GM18873 (cell line): ENCODE data around the gene WDR48.
"Not testable (repeated sequence)": the region's sequence is repeated elsewhere in the genome, so short reads cannot be mapped to it uniquely, and the experiment has no call there.

Experiments used
- ATAC-seq: cut with Tn5 transposase; IDR thresholded peaks from one replicate; pipeline ENCODE4 v1.9.1; 2021; ENCODE audit warnings: mild to moderate bottlenecking, moderate library complexity, moderate number of reproducible peaks; ENCODE audit not compliant: unreplicated experiment, low FRiP score

WDR48 gene

DNA sequence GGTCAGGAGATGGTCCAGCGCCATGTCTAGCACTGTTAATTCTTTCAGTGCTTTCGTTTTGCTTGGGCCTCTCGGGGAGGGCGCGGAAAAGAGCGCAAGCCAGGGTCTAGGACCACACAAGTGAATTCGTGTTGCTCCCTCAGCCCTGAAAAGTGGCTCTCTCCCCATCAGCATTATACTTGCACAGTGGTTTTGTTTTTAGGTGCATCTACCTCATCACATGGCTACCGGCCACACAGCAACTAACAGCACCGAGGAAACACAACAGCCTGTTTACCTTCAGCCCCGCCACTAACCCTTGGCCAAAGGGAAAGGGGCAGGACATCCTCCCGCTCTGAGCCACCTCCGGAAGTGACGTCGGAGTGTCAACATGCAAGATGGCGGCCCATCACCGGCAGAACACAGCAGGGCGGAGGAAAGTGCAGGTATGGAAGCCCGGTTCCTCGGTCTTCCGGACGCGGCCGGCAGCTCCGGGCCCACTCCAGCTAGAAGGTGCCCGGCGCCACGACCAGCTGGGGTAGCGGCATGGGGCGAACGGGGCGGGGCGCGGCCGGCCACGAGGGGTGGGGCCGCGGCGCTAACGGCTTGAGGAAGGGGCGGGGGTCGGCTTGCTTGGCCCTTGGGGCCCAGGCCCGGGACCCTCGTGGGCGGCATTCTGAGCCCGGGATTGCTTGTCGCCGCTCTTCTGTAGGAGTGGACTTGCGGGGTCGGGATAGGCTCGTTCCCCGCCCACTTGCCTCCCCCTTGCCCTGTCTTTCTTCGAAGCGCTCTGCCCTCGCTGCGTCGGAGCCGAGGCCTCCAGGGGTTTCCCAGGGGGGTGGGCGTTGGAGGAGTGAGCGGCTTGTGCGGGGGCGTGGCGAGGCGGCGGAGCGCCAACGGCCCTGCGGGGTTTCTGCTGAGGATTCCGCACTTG, at the start of gene WDR48, which contains the start of gene SCN11A:
TSS of gene WDR48 (plus strand) at position 368 of the 913 bp plus-strand sequence. CDS start at position 378, 10 bp downstream.
TSS of gene SCN11A (minus strand) at position 296 of the 913 bp plus-strand sequence. CDS start 101,582 bp downstream, outside the sequence.
- ATAC-seq = peak; percentile 96

- no peak for ATAC-seq
These were observed 46.5 kb upstream of the WDR48 start for GRCh38 chr3:39005295-39005694.

DNA sequence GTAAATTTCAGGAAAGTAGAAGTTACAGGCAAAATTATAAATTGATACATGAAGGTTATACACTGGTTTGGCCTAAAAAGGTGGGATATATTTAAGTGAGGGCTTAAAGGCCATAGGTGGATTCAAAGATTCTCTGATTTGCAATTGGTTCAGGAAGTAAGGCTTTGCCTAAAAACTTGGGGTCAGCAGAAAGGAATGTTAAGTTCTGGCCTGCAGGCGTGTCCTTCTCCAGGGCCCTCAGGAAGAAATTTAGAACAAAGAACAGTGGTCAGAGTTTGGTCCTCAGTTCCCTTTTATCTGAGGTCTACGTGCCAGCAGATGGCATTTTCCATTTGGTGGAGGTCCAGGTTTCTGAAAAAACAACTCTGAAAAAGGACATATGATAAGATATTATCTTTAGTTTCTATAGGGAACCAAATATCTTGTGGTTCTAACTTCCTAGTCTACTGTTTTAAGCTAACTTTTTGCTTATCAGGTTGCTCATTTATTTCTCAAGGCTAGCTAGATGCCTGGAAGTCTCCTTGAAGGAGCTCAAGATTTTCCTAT, 40.6 kb upstream of the WDR48 start:
- no peak for ATAC-seq

DNA sequence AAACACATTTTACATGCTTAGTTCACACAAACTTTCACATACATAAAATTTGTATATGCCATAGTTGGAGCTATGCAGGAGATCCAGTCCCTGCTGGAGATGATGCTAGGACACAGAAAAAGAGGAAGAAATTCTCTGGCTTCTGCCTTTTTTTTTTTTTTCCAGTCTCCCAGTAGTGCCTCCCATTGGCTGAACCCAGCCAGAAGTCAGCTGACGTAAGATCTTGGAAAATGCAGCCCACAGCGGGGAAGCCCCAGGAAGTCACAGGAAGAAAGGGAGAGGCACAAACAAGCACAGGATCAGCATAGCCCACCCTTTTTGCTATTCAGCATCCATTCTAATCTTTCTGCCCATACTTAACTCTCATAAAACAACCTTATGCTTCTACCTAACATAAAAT, 38.5 kb upstream of the WDR48 start:
- ATAC-seq = no peak

DNA sequence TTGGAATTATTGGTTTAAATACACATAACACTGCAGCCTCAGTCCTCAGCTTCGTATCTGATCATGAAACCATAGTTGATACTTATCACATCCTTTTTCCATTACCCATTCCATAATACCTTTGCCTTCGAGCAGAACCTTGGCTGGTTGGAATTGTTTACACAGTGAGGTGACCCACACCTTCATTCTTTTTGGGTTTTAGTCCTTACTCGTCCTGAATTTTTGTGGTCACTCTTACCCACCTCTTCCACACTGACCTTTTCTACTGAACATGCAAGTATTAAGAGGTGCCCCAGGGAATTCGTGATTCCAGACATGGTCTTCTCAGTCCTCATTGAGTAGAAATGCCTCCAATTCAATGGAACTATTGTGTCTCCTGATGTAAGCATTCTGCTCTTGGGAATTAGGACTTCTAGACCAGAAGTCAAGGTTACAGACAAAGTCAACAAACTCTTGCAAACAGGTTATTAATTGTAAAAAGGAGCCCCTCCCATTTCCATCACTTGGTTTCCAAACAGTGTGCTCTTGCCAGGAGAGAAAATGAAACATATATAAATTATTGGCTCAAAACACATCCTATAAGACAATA, 37.8 kb upstream of the WDR48 start:
- no peak for ATAC-seq

- ATAC-seq = no peak
These were observed 36.4 kb upstream of the WDR48 start for GRCh38 chr3:39015418-39015817.

DNA sequence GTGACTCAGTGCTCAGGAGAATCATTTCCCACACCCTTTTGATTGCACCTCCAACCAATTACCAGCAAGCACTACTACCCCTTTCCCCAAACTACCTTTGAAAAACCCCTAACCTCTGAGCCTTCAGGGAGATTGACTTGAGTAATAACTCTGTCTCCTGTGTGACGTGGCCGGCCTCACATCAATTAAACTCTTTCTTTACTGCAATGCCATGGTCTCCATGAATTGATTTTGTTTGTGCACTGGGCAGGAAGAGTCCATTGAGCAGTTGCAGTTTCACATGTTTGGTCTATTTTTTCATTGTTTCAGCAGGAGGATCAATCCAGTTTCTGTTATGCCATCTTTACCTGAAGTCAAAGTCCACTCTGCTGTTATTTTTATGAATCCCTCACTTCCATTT, 32.5 kb upstream of the WDR48 start:
- no peak for ATAC-seq

DNA sequence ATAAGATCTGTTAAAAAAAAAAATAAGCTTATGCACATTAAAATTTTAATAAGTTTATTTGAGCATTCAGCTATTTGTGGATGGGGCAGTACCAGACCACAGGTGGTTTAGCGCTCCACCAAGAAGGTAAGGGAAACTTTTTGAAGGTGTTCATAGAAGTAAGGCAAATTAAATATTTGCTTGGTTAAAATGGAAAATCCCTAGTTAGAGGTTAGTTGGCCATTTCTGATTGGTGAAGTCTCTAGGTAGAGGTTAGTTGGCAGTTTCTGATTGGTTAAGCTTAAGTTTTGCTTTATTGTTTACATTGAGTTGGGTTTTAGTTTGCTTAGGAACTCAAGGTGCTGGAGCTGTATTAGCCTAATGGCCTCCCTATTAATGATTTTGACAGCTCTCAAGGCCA, 30.8 kb upstream of the WDR48 start:
- ATAC-seq = no peak

DNA sequence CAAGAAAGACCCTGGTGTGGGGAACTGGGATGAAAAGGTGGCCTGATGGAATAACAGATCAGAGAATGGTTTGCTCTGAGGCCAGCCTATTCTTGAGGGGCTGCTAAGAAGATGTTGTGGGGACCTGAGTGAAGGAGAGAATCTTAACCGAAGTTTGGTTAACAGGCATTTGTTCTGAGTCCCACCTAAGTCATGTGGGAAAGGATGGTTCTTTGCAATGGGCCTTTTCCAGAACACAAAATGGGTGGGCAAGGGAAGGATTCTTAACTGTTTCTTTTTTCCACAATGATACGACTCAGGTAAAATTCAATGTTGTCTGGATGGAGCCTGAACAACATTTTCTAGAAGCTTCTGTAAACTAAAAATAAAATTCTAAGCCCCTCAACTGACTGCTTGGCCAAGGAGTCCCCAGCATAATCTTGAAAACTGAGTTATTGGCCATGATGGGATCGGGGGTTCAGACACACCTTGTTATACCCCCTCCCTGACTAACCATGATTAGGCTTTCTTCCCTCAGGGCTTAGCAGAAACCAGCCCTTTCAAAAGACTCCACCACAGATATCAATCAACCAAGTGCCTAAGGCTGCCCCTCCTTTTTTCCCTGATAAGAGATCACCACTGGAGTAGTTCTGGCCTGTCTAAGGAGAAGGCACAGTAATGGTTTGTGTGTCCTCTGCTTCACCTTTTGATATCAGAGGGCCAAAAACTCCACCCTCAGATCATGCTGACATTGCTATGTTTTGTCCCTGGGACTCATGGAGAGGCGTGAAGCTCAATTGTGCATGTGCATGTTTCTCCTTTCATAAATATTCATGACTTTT, 30.1 kb upstream of the WDR48 start:
- ATAC-seq = no peak

- ATAC-seq = no peak
These were observed 29.6 kb upstream of the WDR48 start for GRCh38 chr3:39022286-39022630.

GRCh38 chr3:39024497-39024896, 27.3 kb upstream of the WDR48 start:
- ATAC-seq = no peak

DNA sequence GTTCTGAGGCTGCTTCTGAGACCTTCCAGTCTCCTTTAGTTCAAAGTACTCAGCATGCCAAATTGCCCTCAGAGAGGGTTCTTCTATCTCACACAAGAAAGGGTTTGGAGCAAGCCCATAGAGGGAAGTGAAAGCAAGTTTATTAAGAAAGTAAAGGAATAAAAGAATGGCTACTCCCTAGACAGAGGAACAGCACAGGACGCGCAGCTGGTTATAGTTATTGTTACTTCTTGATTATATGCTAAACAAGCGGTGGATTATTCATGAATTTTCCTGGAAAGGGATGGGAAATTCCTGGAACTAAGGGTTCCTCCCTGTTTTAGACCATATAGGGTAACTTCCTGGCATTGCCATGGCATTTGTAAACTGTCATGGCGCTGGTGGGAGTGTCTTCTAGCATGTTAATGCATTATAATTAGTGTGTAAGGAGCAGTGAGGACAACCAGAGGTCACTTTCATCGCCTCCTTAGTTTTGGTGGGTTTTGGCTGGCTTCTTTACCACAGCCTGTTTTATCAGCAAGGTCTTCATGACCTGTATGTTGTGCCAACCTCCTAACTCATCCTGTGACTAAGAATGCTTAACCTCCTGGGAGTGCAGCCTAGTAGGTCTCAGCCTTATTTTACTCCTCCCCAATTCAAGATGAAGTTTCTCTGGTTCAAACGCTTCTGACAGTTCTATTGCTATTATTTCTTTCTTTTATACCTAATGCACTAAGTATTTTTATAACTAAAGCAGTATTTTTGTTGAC, 26.4 kb upstream of the WDR48 start:
- no peak for ATAC-seq

DNA sequence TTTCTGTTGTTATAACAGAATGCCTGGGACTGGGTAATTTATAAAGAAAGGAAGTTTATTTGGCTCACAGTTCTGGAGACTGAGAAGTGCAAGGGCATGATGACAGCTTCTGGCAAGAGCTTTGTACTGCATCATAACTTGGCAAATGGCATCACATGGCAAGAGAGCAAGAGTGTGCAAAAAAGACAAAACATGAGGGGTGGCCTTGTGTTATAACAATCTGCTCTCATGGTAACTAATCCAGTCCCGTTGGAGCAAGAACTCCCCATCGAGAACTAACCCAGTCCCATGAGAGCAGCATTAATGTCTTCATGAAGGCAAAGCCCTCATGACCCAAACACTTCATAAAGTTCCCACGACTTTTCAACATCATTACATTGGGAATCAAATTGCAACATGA, 23.3 kb upstream of the WDR48 start:
- no peak for ATAC-seq

DNA sequence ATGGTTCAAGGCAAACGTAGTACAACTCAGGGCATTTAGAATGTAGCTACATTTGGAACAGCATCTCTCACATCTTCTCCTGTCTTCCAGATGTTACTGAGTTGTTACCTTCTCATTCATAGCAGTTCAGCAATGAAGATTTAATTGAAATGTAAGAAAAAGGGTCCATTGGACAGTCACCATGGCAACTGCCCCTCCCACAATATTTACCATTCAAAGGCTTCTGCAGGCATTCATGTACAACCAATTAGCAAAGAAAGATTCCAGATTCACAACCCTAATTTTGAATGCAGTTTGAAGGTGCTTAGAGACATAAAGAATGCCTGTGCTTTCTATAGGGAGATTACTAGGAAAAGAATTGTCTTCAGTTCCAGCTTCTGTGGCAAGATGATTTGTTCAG, 22.3 kb upstream of the WDR48 start:
- ATAC-seq = no peak

GRCh38 chr3:39038165-39038564, 13.7 kb upstream of the WDR48 start:
- no peak for ATAC-seq

DNA sequence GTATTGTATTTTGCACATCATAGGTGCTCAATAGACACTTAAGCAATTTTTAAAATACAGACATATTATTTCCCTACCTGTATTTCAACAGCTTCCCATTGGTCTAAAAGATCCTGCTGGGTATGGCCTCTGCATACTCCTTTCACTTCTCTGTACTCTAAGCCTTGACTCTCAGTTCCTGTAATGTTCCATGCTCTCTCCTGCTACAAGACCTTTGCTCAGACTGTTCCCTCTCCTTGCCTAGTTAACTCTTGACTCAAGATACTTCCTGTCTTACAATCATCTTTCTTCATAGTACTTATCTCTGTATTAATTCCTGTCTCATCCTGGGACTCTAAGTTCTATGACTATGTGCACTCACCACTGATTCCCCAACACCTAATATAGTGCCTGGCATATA, 1.8 kb upstream of the WDR48 start:
- ATAC-seq = no peak

DNA sequence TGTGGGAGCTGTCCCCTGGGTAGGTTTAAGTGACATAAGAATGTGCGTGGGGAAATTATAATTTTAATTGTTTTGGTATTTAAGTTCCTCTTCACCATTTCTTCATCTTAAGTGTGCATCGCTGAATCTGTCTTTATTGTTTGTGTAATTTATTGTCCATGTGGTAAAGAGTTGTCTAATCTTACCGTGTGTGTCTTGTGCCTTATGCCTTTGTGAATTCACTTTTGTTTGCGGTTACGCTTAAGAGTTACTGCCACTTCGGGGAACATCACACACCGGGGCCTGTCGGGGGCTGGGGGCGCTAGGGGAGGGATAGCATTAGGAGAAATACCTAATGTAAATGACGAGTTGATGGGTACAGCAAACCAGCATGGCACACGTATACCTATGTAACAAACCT, 767 bp downstream of the WDR48 start:
- ATAC-seq = no peak

GRCh38 chr3:39053696-39054095, 1.9 kb downstream of the WDR48 start:
- ATAC-seq = no peak

DNA sequence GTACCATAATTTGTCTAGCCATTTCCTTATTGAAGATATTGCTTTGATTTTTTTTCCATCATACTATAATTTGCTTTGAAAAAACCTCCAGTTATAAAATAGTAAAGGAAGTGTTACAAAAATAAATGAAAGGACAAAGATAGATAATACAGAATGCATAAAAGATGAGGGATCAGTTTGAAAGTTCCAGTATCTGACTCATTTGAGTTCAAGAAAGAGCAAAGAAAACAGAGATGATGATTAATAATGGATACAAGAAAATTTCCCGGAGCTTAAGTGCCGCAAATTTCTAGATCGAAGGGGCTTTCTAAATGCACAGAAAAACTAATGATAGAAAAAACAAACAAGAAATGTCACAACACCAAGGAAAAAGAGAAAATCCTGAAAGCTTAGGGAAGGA, 4.3 kb downstream of the WDR48 start:
- no peak for ATAC-seq

- ATAC-seq = not testable (repeated sequence)
These were observed 9.4 kb downstream of the WDR48 start for GRCh38 chr3:39061228-39061627.
